Panc1 (cell line): ENCODE results near the gene PRKG1.

Source experiments
- CTCF ChIP-seq: fragments of 450-650 bp; IDR thresholded peaks from 2 replicates; pipeline ENCODE4 v1.5.1; 2017; ENCODE audit warnings: mild to moderate bottlenecking
- POLR2AphosphoS5 ChIP-seq: IDR thresholded peaks from 2 replicates; pipeline ENCODE4 v1.6.1; 2012; ENCODE audit warnings: mild to moderate bottlenecking, low read depth, low read length, moderate library complexity
- REST ChIP-seq, 2 experiments: IDR thresholded peaks; 2 replicates each; pipeline ENCODE4 v1.6.1; 2011 to 2012; ENCODE audit warnings: low read depth in 2 of 2, control low read depth in 1 of 2, low read length in 1 of 2, mild to moderate bottlenecking in 1 of 2, moderate library complexity in 1 of 2; ENCODE audit not compliant: insufficient read depth in 1 of 2
- SIN3A ChIP-seq: IDR thresholded peaks from 2 replicates; pipeline ENCODE4 v1.6.1; 2012; ENCODE audit warnings: low read depth, mild to moderate bottlenecking, low read length, moderate library complexity, borderline replicate concordance; ENCODE audit not compliant: insufficient read depth
- TCF7L2 ChIP-seq: IDR thresholded peaks from 2 replicates; pipeline ENCODE4 v1.6.1; 2011; ENCODE audit warnings: mild to moderate bottlenecking, low read depth, low read length, inconsistent platforms

GRCh38 chr10:51699145-51699474, 624.8 kb downstream of the PRKG1 start:
- no peak for TF ChIP-seq CTCF
- no peak for TF ChIP-seq POLR2AphosphoS5
- no peak for TF ChIP-seq SIN3A
- no peak for TF ChIP-seq REST (IDR thresholded peaks at IDR 0.05; ENCODE audit: insufficient read depth in 1 of 2, low read depth in 2 of 2, low read length in 1 of 2)
- TF ChIP-seq TCF7L2, result no peak
